Activated effector memory CD4-positive, alpha-beta T cell treated with Interleukin-2 at 50 U/mL for 16 hours (primary cell): Measurements from ENCODE around the gene ECI1.

Experiments
- DNase-seq: peaks from one replicate; pipeline ENCODE4 v3.0.0-alpha.2; 2020

ECI1 gene

DNA sequence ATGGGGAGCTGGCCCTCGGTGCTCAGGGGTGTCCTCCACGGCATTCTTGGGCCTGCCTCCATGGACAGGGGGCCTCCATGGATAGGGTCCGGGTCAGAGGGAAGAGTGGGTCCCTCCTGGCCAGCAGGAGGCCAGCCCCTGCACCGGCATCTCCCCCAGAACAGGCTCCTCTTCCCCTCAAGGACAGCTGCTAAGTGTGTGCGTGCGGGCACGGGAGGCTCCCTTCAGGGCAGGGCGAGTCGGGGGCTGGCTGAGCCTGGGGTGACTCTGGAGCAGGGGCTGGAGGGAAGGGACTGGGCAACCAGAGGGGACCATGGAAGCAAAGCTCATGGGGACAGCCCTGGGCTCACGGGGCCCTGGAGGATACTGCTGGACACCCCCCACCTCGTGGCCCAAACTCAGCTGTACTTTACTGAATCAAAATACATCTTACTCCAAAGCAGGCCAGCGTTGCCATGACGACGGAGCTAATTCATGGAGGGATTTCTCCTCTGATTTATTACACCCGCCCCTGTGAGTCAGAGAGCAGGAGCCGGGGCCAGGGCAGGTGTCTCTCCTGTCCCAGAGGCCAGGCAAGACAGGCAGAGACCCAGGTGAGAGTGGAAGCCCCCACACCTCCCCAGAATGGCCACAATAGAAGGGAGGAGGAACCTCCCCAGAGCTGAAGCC is 57.1 kb downstream of the ECI1 start:
- no peak for DNase-seq

DNA sequence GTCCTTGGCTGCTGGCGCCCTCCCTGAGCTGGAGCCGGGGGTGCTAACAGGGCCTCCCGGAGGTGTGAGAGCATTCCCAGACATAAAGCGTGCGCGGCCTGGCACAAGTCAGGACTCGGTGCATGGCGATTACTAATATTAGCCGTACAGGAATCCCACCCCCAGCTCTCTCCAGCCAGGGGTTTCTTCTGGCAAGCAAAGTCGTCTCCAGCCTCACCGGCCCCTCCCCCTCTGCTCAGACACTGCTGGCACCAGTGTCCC is 60.0 kb downstream of the ECI1 start:
- DNase-seq, result no peak

GRCh38 chr16:2190659-2191445 is 60.5 kb downstream of the ECI1 start:
- no peak for DNase-seq

- DNase-seq, result no peak
These were observed 61.3 kb downstream of the ECI1 start for GRCh38 chr16:2190002-2190658.
